Fibroblast of skin of left quadriceps (primary cell): ENCODE data around the gene APOL4.
A peak's percentile ranks its signal among the peaks of the same experiment; 100 is the strongest.
"Not testable (repeated sequence)": the region's sequence is repeated elsewhere in the genome, so short reads cannot be mapped to it uniquely, and the experiment has no call there.

ENCODE experiments used
- DNase-seq, 2 experiments: peaks; one replicate each; pipeline ENCODE4 v3.0.0-alpha.2; 2013; ENCODE audit warnings: low read depth in 2 of 2

Gene APOL4, protein sequence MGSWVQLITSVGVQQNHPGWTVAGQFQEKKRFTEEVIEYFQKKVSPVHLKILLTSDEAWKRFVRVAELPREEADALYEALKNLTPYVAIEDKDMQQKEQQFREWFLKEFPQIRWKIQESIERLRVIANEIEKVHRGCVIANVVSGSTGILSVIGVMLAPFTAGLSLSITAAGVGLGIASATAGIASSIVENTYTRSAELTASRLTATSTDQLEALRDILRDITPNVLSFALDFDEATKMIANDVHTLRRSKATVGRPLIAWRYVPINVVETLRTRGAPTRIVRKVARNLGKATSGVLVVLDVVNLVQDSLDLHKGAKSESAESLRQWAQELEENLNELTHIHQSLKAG

DNA sequence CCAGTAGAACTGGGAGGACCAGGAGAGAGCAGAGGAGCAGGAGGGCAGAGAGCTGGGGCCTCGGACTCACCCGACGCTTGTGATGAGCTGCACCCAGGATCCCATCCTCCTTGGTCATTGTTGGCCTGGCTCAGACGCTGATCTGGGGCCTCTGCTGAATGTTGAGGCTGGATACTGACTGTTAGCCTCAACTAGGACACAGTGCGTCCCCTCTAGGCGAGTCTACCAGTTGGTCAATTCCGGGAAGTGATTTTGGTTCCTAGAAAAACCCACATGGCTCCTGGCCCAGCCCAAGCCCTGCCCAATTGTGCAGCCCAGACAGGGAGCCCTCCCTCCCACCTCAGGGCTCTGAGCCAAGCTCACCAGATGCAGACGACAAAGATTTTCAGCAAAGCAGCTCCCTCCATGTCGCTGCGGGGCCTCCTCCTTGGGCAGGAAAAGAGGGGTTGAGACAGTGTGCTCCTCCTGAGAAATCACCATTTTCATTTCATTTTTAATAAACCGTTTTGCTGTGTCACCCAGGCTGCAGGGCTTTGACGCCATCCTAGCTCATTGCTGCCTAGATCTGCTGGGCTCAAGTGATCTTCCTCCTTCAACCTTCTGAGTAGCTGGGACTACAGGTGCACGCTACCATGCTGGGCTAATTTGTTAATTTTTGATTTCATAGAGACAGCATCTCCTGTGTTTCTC is at the start of gene APOL4:
Gene APOL4 (minus strand): TSS at position 180 of the 690 bp plus-strand sequence. CDS start 75 bp downstream, at position 105.
- DNase-seq: no peak

DNA sequence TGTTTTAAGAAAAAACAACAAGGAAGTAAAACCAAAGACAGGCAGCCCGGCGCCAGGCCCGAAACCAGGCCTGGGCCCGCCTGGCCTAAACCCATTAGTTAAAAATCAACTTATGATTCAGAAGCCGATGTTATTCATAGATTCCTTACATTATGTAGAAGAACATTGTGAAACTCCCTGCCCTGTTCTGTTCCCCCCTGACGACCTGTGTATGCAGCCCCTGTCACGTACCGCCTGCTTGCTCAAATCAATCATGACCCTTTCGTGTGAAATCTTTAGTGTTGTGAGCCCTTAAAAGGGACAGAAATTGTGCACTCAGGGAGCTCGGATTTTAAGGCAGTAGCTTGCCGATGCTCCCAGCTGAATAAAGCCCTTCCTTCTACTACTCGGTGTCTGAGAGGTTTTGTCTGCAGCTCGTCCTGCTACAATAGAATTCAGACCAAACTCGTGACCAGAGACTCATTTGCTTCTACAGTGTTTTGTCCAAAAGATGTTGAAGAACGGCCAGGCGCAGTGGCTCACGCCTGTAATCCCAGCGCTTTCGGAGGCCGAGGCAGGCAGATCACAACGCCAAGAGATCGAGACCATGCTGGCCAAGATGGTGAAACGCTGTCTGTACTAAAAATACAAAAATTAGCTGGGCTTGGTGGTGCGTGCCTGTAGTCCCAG is 48.8 kb upstream of the APOL4 start:
- not testable (repeated sequence) for DNase-seq

DNA sequence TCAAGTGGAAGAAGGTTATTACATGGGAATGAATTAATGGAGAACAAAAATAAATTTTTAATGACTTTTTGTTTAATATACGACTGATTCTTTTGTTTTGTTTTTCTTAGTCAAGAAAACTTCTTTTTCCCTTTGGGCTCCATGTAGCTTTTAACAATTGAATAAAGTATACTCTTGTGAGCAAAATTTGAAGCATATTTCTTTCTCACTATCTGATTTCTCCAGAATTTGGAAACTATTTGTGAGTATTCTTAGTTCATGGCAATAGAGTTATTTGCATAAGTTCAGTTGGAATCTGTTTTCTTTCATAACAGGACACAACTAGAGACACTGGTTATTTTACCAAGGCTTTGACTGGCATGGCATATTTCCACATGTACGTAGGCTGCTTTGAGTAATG is 47.6 kb upstream of the APOL4 start:
- DNase-seq: no peak

DNA sequence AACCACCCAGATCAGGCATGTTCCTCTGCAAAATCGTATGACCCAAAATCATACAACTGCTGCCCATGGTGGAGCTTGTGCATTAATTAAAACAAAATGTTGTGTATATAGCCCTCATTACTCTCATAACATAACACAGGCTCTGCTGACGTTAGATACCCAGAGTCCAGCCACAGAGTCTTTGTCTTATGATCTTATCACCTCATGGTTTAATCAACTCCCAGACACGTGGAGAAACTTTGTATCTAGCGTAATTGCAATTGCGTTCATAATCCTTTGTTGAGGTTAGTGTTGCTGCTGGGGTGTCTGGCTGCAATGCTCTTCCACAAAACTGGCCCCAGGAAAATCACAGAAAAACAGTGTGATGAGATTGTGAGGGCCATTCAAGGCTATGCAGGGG is 46.3 kb upstream of the APOL4 start:
- DNase-seq: no peak

DNA sequence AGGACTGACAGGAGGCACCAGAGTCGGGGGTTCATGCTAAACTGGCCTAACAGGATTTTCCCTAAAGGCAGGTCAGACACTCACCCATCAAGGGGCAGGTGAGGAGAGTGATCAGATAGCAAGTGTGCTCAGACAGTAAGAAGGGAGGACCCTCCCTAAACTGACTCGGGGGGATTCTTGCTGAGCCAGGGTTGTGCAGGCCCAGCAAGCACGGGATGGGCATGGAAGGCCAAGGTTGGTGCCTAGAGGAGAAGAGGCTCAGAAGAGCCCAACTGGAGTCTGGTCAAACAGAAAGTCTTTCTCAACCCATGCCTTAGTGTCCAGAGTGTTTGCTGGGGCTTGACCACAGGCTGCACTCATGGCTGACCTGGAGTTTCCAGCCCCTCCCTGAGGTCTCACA is 45.1 kb upstream of the APOL4 start:
- DNase-seq: no peak

DNA sequence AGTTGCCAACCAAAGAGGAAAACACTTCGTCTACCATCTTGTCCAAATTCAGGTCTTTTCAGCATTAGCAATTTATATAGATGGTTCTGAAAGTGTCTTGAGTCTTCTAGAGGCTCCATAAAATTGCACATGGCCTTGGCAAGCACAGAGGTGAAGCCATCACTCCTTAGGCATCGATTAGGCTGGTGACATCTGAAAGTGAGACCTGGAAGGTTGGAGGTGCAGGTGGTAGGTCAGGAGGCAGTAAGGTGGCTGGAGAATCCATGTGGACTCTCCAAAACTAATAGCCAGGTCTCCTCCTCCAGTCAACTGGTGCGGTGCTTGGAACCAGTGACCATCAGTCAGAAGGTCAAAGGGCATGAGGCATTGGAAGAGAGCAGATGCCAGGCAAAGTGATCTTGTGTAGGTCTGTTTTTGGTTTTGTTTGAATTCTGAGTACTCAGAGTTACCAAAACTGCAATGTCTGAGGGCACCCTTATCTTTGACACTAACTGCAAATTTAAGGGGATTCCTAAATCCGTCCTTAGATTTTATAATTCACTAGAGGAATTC is 44.3 kb upstream of the APOL4 start:
- DNase-seq: no peak

DNA sequence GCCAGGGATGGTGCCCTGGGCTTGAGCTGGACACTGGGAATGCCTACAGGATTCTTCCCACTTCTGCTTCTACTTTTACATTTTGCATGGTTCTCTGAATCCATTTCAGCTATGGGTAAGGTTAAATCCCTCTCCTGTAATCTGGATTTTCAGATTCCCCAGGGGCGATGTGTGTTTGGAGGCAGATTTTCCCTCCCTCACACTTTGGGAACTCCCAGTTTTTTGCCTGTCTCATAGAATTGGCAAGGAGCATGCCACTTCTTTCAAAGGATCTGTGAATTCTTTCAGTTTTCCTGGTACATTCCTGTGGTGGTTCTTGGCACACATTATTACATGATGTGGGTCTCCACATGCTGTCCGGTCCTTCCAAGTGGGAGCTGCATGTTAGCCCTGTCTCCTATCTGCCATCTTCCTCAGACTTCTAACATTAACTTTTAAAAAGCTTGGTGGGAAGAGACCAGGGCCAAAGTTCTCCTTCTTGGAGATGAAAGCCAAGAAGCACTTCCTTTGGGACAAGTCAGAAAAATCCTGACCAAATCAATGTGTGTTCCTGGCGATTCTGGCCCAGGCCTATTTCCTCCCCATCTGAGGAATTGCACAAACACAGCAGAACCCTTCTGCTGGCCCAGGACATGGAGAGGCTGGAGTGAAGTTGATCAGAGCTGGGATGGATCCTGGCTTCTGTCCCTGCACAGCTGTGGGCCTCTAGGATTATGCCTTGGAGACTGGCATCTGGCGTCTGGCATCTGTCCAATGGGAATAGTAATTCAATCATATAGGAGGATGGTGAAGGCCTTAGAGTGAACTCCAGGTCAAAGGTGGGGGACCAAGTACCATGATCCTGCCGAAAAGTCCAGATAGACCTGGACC is 43.1 kb upstream of the APOL4 start:
- peak; percentile 35 to 39 for DNase-seq

DNA sequence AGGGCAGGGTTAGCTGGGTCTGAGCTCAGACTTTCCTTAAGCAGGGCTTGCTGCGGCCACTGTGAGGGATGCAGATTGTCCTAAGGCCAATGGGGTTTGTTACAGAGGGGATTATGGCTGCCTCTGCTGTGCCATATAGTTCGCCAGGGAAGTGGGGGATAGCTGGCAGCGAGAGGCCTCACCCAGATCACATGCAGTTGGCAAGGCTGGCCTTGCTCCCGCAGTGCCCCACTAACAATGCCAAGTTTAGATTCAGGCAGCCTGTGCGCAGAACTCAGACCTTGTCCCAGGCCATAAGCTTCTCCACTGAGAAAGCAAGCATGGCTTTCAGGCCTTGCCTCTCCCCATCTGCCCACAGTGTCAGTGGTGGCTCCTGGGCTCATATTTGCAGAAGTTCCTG is 42.4 kb upstream of the APOL4 start:
- DNase-seq: no peak

DNA sequence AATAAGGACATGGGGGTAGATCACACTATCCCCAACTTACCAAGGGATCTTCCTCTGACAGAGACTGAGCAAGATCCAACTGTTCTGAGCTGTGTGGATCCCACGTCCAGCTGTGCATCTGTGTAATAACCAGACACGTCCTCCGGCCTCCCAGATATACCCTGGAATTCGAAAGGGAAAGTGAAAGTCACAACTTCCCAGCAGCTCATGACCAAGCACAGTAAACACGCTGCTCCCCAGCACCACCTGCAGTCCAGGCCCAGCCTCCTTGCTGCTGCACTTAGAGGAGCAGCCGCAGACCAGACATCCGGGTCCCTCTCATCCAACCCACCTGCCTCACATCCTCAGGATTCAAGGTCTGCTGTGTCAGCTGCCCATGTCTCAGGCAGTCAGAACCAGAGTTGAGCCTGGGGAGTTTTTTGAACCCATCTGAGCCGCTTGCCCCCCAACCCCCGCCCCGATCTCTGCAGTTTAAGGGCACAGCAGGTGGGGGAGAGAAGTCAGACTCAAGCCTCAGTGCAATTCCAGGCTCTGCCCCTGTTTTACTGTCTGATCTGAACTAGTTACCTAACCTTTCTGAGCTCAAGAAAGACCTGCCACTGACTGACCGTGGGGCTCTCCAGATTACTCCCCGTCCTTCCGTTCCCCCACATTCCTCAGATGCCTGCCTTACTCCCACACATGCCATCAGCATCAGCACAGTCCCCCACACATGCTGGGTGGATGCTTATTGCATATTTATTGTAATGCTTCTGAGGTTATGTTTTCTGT is 38.0 kb upstream of the APOL4 start, which contains the start of gene APOL2:
Gene APOL2 (minus strand): TSS at position 127 of the 771 bp plus-strand sequence. CDS start 6,365 bp downstream, outside the sequence.
- peak; percentile 81 to 85 for DNase-seq

DNA sequence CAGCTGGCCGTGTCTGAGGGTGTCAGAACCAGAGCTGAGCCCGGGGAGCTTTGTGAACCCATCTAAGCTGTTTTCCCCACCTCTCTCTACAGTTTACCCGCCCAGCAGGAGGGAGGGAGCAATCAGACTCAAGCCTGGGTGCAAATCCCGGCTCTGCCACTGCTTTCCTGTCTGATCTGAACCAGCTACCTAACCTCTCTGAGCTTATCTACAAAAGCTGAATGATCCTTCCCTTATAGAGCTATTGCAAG is 37.5 kb upstream of the APOL4 start:
- no peak for DNase-seq

DNA sequence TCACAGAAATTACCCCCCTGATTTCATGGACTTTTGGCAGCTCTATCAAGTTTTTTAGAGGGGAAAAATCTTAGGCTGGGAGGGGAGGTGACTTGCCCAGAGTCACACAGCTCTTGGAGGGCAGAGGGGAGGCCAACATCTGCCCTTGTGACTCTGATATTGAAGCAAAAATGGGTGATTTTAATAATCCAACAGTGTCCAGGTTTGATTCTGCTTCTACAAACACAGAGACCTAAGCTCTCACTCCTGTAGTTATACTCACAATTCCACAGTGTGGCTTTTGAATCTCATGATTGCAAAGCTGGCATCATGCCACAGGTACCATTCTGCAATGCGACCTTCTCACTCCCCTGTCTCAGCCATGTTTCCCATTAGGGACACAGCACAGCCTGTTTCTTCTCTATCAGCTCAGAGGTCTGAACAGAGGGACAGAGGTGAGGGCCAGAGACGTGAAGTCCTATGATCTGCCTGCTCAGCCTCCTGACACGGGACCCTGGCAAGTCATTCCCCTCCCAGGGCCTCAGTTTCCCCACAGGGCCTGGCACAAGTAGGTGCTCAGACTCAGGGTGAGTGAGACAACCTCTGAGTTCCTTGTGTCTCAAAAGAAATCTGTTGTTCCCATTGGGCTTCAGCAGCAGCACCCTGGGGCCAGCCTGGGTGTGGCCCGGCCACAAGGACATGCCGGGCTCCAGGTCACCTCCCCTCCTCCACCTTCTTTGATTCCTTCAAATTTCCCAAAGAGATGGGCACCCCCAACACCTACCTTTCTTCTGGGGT is 37.0 kb upstream of the APOL4 start:
- DNase-seq: no peak

DNA sequence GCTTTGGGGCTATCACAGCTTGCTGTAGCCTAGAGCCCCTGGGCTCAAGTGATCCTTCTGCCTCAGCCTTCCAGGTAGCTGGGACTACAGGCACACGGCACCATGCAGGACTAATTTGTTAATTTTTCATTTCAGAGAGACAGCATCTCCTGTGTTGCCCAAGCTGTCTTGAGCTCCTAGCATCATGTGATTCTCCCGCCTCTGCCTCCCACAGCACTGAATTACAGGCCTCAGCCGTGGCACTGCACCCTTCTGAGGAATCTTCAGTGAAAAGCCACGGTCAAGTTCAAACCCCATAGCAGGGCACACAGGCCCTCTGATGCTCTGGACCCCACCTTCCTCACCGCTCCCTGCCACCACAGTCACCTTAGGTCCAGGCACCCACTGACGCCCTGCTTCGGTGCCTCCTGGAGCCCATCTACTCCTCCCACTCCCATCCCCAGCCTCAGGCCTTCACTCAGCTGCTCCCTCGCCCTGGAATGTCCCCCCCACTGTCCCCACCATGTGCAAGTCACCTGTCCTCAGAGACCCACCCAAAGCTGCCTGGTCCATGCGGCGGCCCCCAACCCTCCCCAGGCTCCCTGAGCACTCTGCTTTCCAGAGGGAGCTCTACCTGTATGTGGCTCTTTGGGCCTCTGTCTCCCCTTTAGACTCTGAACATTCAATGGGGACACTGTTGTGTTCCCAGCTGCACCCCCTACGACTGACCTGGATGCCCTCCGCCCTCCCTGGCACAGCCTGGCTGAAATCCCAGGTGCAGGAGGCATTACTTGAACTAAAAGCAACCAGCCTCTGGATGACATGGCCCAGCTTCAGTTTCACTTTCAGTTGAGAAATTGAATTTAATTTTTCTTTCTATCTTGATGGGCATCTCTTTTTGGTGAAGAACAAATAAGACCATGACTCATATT is 36.1 kb upstream of the APOL4 start:
- no peak for DNase-seq

DNA sequence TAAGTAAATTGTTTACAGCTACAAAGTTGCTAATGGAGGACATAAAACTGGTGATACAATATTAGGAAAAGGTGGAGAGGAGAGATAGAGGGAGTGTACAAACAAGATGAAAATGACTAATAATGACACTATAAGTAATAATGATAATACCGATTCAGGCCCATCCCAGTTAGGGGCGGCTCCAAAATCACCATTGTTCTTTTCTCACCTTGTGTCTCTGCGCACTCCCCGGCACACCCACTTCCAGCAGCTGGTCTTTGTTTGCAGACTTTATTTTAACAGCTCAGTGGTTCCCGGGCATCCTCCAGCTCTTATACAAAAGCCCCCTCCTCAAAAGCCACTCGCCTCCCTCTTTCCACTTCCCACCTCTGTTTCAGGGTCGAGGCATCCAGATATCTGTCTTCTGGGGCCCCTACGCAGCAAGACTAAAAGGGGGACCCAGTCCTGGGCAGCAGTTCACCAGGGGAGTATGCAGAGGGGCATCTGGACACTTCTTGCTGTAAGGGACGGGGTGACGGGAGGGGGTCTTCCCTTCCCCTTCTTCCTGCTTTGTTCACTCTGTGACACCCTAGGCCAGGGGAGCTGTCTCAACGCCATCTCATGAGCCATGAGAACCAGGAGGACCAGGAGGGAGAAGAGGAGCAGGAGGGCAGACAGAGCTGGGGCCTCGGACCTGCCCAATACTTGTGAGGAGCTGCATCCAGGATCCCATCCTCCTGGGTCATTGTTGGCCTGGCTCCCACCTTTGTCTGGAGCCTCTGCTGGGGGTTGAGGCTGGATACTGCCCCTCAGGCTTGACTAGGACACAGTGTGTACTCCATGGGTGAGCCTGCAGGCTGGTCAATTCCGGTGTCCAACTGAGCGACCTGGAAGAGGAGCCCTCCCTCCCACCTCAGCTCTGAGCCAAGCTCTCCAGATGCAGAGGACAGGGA is 35.0 kb upstream of the APOL4 start:
- no peak for DNase-seq

DNA sequence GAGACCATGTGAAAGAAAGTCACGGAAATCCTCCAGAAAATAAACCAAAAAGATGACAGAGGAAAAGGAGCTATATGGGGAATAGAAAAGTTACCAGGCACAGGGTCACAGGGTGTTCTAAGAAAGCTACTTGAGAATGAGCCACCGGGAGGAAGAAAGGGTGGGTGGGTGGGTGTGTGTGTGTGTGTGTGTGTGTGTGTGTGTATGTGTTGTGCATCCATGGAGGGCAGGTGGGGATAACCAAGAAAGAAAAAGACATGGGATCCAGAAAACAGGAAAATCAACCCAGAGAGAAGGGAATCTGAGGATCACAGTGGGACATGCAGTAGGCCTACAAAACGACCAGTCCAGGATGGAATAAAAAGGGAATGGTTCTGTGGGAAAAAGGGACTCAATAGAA is 34.0 kb upstream of the APOL4 start:
- DNase-seq: no peak

DNA sequence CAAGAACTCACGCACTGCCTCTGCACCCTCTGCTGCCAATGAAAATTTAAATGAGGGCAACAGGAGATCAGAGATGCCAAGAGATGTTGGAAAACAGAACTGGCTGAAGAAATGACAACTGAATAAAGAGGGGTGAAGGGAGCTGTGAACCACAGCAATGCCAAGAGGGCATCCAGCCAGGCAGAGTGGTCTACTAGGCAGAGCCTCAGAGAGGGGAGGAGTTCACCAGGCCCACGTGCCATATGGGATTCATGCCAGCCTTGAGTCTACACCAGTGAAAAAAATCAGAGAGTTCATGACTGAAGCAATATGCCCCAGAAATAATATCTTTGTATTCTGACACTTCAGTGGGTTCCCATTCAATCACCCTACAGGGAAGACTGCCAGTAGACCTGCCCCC is 33.3 kb upstream of the APOL4 start:
- DNase-seq: no peak

DNA sequence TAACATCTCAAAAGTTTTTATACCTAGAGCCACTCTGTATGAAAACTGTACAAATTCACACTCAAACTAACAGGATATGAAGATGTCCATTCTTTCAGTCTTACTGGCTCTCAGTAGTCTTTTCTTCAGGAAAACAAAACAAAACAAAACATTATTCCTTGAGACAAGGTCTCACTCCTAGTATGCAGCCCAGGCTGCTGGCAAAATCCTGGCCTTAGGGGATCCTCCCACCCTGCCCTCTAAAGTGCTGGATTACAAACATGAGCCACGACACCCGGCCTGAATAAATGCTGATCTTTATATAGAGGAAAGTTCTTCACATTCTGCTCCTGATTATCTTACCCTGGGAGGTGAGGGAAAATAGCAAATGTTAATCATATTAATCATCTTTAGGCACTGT is 32.6 kb upstream of the APOL4 start:
- no peak for DNase-seq

DNA sequence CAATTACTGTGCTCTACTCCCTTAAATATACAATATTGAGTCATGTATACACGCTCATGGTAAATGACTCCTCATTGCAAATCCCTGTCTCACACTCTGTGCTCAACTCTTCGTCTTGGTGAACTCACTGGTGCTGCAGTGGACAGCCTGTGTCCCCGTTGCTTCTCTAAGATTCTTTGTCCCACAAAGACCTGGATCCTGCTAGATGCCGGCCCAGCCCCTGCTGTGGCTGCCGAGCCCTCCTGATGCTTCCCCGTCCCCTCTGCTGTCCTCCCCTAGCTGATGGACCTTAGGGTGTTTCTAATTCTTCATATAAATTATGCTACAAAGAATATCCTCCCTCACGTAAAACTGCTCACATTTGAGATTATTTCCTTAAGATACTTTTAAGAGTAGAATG is 32.2 kb upstream of the APOL4 start:
- no peak for DNase-seq
